Measurements from ENCODE around the gene HACD3.

- TF ChIP-seq POLR2A (IDR thresholded peaks at IDR 0.05): no peak
- TF ChIP-seq, protein P1, sequence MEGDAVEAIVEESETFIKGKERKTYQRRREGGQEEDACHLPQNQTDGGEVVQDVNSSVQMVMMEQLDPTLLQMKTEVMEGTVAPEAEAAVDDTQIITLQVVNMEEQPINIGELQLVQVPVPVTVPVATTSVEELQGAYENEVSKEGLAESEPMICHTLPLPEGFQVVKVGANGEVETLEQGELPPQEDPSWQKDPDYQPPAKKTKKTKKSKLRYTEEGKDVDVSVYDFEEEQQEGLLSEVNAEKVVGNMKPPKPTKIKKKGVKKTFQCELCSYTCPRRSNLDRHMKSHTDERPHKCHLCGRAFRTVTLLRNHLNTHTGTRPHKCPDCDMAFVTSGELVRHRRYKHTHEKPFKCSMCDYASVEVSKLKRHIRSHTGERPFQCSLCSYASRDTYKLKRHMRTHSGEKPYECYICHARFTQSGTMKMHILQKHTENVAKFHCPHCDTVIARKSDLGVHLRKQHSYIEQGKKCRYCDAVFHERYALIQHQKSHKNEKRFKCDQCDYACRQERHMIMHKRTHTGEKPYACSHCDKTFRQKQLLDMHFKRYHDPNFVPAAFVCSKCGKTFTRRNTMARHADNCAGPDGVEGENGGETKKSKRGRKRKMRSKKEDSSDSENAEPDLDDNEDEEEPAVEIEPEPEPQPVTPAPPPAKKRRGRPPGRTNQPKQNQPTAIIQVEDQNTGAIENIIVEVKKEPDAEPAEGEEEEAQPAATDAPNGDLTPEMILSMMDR (IDR thresholded peaks at IDR 0.05): no peak
These were observed 28.9 kb downstream of the HACD3 start for GRCh38 chr15:65558997-65559760.

Data from lower leg skin (tissue), 3 donors.